Karpas-422 (cell line): ENCODE results near the gene ATP1B3. TPM values are rescaled to one million over a fixed set of nuclear protein-coding genes. Genes with fewer than 3 reads are reported as not detected.
A peak's percentile ranks its signal among the peaks of the same experiment; 100 is the strongest.
"Not testable (repeated sequence)": the region's sequence is repeated elsewhere in the genome, so short reads cannot be mapped to it uniquely, and the experiment has no call there.

Experiments used
- DNase-seq: peaks from one replicate; pipeline ENCODE4 v3.0.0-alpha.2; 2015
- H2AFZ ChIP-seq: fragments of 200-600 bp; sonication (generic); 2 replicates; pipeline ENCODE4 v1.6.1; 2014; ENCODE audit warnings: antibody characterized with exemption, low read length, mixed read lengths
- H3K27ac ChIP-seq: fragments of 200-600 bp; sonication (generic); 2 replicates; pipeline ENCODE4 v1.5.1; 2014; ENCODE audit warnings: mild to moderate bottlenecking, low read length, moderate library complexity
- H3K27me3 ChIP-seq: fragments of 200-600 bp; sonication (generic); 2 replicates; pipeline ENCODE4 v1.6.1; 2014; ENCODE audit warnings: low read length, mixed read lengths
- H3K36me3 ChIP-seq: fragments of 200-600 bp; sonication (generic); 2 replicates; pipeline ENCODE4 v1.6.1; 2014; ENCODE audit warnings: low read length, mixed read lengths; ENCODE audit not compliant: insufficient read depth
- H3K4me1 ChIP-seq: fragments of 200-600 bp; sonication (generic); 2 replicates; pipeline ENCODE4 v1.6.1; 2014; ENCODE audit warnings: mild to moderate bottlenecking, low read length, mixed read lengths
- H3K4me2 ChIP-seq: fragments of 200-600 bp; sonication (generic); 2 replicates; pipeline ENCODE4 v1.6.1; 2014; ENCODE audit warnings: low read length, low read depth, mild to moderate bottlenecking; ENCODE audit not compliant: poor library complexity, severe bottlenecking
- H3K4me3 ChIP-seq: fragments of 200-600 bp; sonication (generic); 2 replicates; pipeline ENCODE4 v1.5.1; 2014; ENCODE audit warnings: mild to moderate bottlenecking, antibody characterized with exemption, low read length, mixed read lengths
- H3K79me2 ChIP-seq: fragments of 200-600 bp; sonication (generic); 2 replicates; pipeline ENCODE4 v1.6.1; 2014; ENCODE audit warnings: mild to moderate bottlenecking, low read length, mixed read lengths
- H3K9ac ChIP-seq: fragments of 200-600 bp; sonication (generic); 2 replicates; pipeline ENCODE4 v1.6.0; 2014; ENCODE audit warnings: low read length
- H3K9me2 ChIP-seq: fragments of 200-600 bp; sonication (generic), shearing (Covaris generic); replicated peaks from 2 replicates; pipeline ENCODE4 v1.6.0; 2014; ENCODE audit warnings: mild to moderate bottlenecking, low read length, moderate library complexity; ENCODE audit not compliant: insufficient read depth
- H3K9me3 ChIP-seq: fragments of 300-700, 200-600 bp; sonication (generic); 2 replicates; pipeline ENCODE4 v1.6.1; 2014; ENCODE audit warnings: low read length, mixed read lengths
- H4K20me1 ChIP-seq: fragments of 200-600 bp; sonication (generic); 2 replicates; pipeline ENCODE4 v1.6.1; 2014; ENCODE audit warnings: mild to moderate bottlenecking, antibody characterized with exemption, low read length, low read depth; ENCODE audit not compliant: insufficient read depth
- total RNA-seq: library from RNA; depleted of rRNA; stranded (reverse); fragments of >200 nt; shearing (Covaris generic); gene quantifications from 2 replicates; pipeline ENCODE4 v1.2.3, GENCODE V29; 2014; ENCODE audit warnings: low replicate concordance

ATP1B3 gene
- total RNA-seq, 1 experiment from 2014 or later: 68.7 TPM

GRCh38 chr3:141844108-141844507 lies 32.3 kb upstream of the ATP1B3 start:
- no peaks in the 10 kb centered on the region for H3K36me3 ChIP-seq
- no peak for DNase-seq
- no peaks in the 10 kb centered on the region for H4K20me1 ChIP-seq
- H3K27me3 ChIP-seq: no peaks in the 10 kb centered on the region
- no peak overlapping the region for H2AFZ ChIP-seq
- H3K9me2 ChIP-seq: no peaks in the 10 kb centered on the region
- no peak overlapping the region for H3K27ac ChIP-seq
- no peaks in the 10 kb centered on the region for H3K9me3 ChIP-seq
- H3K4me3 ChIP-seq: no peak overlapping the region
- H3K79me2 ChIP-seq: no peaks in the 10 kb centered on the region
- no peaks in the 10 kb centered on the region for H3K4me1 ChIP-seq
- no peak overlapping the region for H3K9ac ChIP-seq
- no peak overlapping the region for H3K4me2 ChIP-seq

DNA sequence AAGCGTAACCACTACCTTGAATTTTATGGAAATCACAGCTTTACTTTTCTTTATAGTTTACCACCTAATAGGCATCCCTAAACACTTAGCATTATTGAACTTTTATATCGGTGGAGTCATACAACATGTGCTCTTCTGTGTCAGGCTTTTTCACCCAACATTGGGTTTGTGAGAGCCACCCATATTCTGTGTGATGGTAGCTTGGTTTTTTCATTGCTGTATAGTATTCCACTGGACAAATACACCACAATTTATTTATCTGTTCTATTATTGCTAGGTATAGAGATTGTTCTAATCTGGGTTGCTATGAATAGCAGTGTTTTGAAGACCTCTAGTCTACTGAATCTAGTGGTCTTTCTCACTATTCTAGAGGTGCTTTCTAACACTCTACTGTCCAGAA lies 31.6 kb upstream of the ATP1B3 start:
- Histone ChIP-seq H3K27ac (no peak overlapping the region), H3K4me3 (no peak overlapping the region), H3K36me3 (no peaks in the 10 kb centered on the region), H3K4me1 (no peaks in the 10 kb centered on the region), H3K9ac (no peak overlapping the region), H3K9me3 (no peaks in the 10 kb centered on the region), H3K79me2 (no peaks in the 10 kb centered on the region), H3K9me2 (no peaks in the 10 kb centered on the region), H4K20me1 (no peaks in the 10 kb centered on the region), H2AFZ (no peak overlapping the region), H3K27me3 (no peaks in the 10 kb centered on the region), H3K4me2 (no peak overlapping the region)
- no peak for DNase-seq

GRCh38 chr3:141845407-141846049 lies 30.9 kb upstream of the ATP1B3 start:
- H4K20me1 ChIP-seq: no peaks in the 10 kb centered on the region
- H3K4me3 ChIP-seq: no peak overlapping the region
- no peak overlapping the region for H3K27ac ChIP-seq
- no peaks in the 10 kb centered on the region for H3K79me2 ChIP-seq
- H3K9ac ChIP-seq: no peak overlapping the region
- no peaks in the 10 kb centered on the region for H3K9me2 ChIP-seq
- H3K36me3 ChIP-seq: no peaks in the 10 kb centered on the region
- no peaks in the 10 kb centered on the region for H3K9me3 ChIP-seq
- no peaks in the 10 kb centered on the region for H3K4me1 ChIP-seq
- no peaks in the 10 kb centered on the region for H3K27me3 ChIP-seq
- H2AFZ ChIP-seq: no peak overlapping the region
- DNase-seq: peak; percentile 59
- no peak overlapping the region for H3K4me2 ChIP-seq

- no peak overlapping the region for H3K27ac ChIP-seq
- no peaks in the 10 kb centered on the region for H3K27me3 ChIP-seq
- H3K9me2 ChIP-seq: no peaks in the 10 kb centered on the region
- no peaks in the 10 kb centered on the region for H4K20me1 ChIP-seq
- no peak overlapping the region for H3K9ac ChIP-seq
- H3K4me1 ChIP-seq: no peaks in the 10 kb centered on the region
- no peak overlapping the region for H2AFZ ChIP-seq
- H3K4me3 ChIP-seq: no peak overlapping the region
- H3K36me3 ChIP-seq: no peaks in the 10 kb centered on the region
- no peaks in the 10 kb centered on the region for H3K9me3 ChIP-seq
- DNase-seq: no peak
- H3K4me2 ChIP-seq: no peak overlapping the region
- no peaks in the 10 kb centered on the region for H3K79me2 ChIP-seq
Observed at GRCh38 chr3:141846050-141846433, 30.4 kb upstream of the ATP1B3 start.

DNA sequence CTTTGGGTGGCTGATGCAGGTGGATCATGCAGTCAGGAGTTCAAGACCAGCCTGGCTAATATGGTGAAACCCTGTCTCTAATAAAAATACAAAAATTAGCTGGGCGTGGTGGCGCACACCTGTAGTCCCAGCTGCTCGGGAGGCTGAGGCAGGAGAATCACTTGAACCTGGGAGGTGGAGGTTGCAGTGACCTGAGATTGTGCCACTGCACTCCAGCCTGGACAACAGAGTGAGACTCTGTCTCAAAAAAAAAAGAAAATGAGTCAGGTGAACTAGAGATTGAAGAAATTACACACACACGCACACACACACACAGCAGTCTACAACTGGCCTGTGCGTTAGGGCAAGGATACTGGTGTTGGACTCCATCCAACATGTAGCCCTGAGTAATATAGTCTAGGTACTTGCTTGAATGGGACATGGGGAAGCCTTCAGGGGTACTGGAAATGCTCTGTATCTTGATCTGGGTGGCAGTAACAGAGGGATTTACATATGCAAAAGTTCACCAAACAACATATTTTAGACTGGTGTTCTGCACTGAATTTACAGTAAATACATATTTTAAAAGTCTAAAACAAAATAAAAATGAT lies 28.2 kb upstream of the ATP1B3 start:
- not testable (repeated sequence) for H3K9me2 ChIP-seq, H3K36me3 ChIP-seq, H3K4me3 ChIP-seq, H4K20me1 ChIP-seq, H3K9ac ChIP-seq, DNase-seq, H2AFZ ChIP-seq, H3K27ac ChIP-seq, H3K4me1 ChIP-seq, H3K27me3 ChIP-seq, H3K9me3 ChIP-seq, H3K79me2 ChIP-seq, H3K4me2 ChIP-seq

- H2AFZ ChIP-seq: no peak overlapping the region
- H3K27ac ChIP-seq: no peak overlapping the region
- no peaks in the 10 kb centered on the region for H4K20me1 ChIP-seq
Observed at GRCh38 chr3:141849056-141849815, 27.2 kb upstream of the ATP1B3 start.

DNA sequence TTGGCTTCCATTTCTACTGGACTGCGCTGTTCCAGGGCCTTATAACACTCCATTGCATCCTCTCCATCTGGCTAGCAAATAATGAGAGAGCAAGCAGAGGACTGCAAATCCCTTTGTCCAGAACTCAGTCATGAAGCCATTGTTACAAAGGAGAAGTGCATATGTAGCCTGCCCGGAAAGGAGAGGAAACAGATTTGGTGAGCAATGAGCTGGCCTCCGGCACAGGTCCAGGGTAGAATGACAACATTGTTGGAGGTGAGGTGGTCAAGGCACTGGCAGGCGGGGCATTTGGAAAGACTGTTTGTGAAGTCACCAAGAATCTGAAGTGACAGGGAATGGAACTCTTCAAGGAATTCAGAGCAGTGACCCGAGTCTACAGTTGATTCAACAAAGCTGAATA lies 25.0 kb upstream of the ATP1B3 start:
- no peaks in the 10 kb centered on the region for H4K20me1 ChIP-seq
- DNase-seq: no peak
- no peaks in the 10 kb centered on the region for H3K79me2 ChIP-seq
- H3K9me2 ChIP-seq: no peaks in the 10 kb centered on the region
- no peaks in the 10 kb centered on the region for H3K27me3 ChIP-seq
- H3K4me3 ChIP-seq: no peak overlapping the region
- no peaks in the 10 kb centered on the region for H3K36me3 ChIP-seq
- H3K9me3 ChIP-seq: no peaks in the 10 kb centered on the region
- H3K27ac ChIP-seq: no peak overlapping the region
- no peaks in the 10 kb centered on the region for H3K4me1 ChIP-seq
- H2AFZ ChIP-seq: no peak overlapping the region
- no peak overlapping the region for H3K4me2 ChIP-seq
- no peak overlapping the region for H3K9ac ChIP-seq

More at GRCh38 chr3:141849056-141849815, 27.2 kb upstream of the ATP1B3 start:
- Histone ChIP-seq H3K9ac (no peak overlapping the region), H3K36me3 (no peaks in the 10 kb centered on the region), H3K9me3 (no peaks in the 10 kb centered on the region), H3K27me3 (no peaks in the 10 kb centered on the region), H3K9me2 (no peaks in the 10 kb centered on the region), H3K4me2 (no peak overlapping the region), H3K4me1 (no peaks in the 10 kb centered on the region), H3K79me2 (no peaks in the 10 kb centered on the region), H3K4me3 (no peak overlapping the region)
- DNase-seq: no peak

GRCh38 chr3:141853081-141853601 lies 23.3 kb upstream of the ATP1B3 start:
- Histone ChIP-seq H3K27ac (no peak overlapping the region), H3K9me2 (no peaks in the 10 kb centered on the region), H3K9me3 (no peaks in the 10 kb centered on the region), H3K4me1 (no peaks in the 10 kb centered on the region), H3K79me2 (no peaks in the 10 kb centered on the region), H2AFZ (no peak overlapping the region), H3K36me3 (no peaks in the 10 kb centered on the region), H3K27me3 (no peaks in the 10 kb centered on the region), H3K4me2 (no peak overlapping the region), H3K9ac (no peak overlapping the region), H3K4me3 (no peak overlapping the region), H4K20me1 (no peaks in the 10 kb centered on the region)
- DNase-seq: no peak
